Stromal cell of bone marrow (primary cell): ENCODE data around the gene NAT14.

Source experiments
- DNase-seq: peaks from one replicate; pipeline ENCODE4 v3.0.0-alpha.2; 2012; ENCODE audit warnings: low read depth

NAT14 gene

DNA sequence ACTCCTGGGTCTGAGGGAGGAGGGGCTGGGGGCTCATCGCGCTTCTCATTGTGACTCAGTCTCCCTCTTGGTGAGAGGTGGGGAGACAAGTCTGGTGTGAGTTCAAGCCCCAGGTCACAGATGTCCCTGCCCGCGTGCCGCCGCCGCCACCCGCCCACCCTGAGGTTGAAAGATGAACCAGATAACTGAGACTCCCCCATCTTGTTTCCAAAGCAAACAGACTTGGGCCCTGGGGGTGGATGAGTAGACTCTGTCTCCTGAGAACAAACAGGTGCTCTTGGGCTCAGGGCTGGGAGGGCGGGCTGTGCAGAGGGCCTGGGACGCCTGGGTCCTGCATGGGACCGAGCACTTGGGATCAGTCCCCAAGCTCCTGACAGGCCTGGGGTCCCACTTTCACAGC lies 51.4 kb downstream of the NAT14 start:
- no peak for DNase-seq
